HG03066 (cell line): ENCODE data around the gene C5.
"Not testable (repeated sequence)": the region's sequence is repeated elsewhere in the genome, so short reads cannot be mapped to it uniquely, and the experiment has no call there.

Source experiments
- ATAC-seq: cut with Tn5 transposase; IDR thresholded peaks from one replicate; pipeline ENCODE4 v1.9.1; 2021; ENCODE audit warnings: low read depth; ENCODE audit not compliant: unreplicated experiment

Gene C5

GRCh38 chr9:120983259-120983837 lies 66.7 kb downstream of the C5 start:
- ATAC-seq, result peak; percentile 74

- no peak for ATAC-seq
Observed at GRCh38 chr9:120982836-120983235, 67.2 kb downstream of the C5 start.

- no peak for ATAC-seq
Observed at GRCh38 chr9:120980951-120981350, 69.1 kb downstream of the C5 start.

GRCh38 chr9:120979797-120980196 lies 70.3 kb downstream of the C5 start:
- no peak for ATAC-seq

- ATAC-seq, result no peak
Observed at GRCh38 chr9:120978987-120979386, 71.1 kb downstream of the C5 start.

- ATAC-seq, result no peak
Observed at GRCh38 chr9:120977321-120977720, 72.8 kb downstream of the C5 start.

- ATAC-seq, result no peak
Observed at GRCh38 chr9:120974921-120975320, 75.2 kb downstream of the C5 start.

- ATAC-seq, result no peak
Observed at GRCh38 chr9:120974181-120974580, 75.9 kb downstream of the C5 start.

GRCh38 chr9:120971938-120972337 lies 78.1 kb downstream of the C5 start:
- no peak for ATAC-seq

- ATAC-seq, result not testable (repeated sequence)
Observed at GRCh38 chr9:120971471-120971870, 78.6 kb downstream of the C5 start.

GRCh38 chr9:120970244-120970643 lies 79.8 kb downstream of the C5 start:
- no peak for ATAC-seq

GRCh38 chr9:120966013-120966369 lies 84.1 kb downstream of the C5 start:
- ATAC-seq, result no peak

GRCh38 chr9:120965344-120966012 lies 84.6 kb downstream of the C5 start:
- no peak for ATAC-seq

GRCh38 chr9:120961936-120962335 lies 88.1 kb downstream of the C5 start:
- ATAC-seq, result no peak

- no peak for ATAC-seq
Observed at GRCh38 chr9:120960001-120960400, 90.1 kb downstream of the C5 start.

- ATAC-seq, result no peak
Observed at GRCh38 chr9:120956862-120957261, 93.2 kb downstream of the C5 start.

GRCh38 chr9:120951960-120952618 lies 98.0 kb downstream of the C5 start:
- ATAC-seq, result no peak

GRCh38 chr9:120950421-120951388 lies 99.4 kb downstream of the C5 start:
- no peak for ATAC-seq

GRCh38 chr9:120949290-120949689 lies 100.8 kb downstream of the C5 start:
- no peak for ATAC-seq

- no peak for ATAC-seq
Observed at GRCh38 chr9:120948824-120949223, 101.3 kb downstream of the C5 start.

- ATAC-seq, result no peak
Observed at GRCh38 chr9:120947222-120947621, 102.9 kb downstream of the C5 start.
